22Rv1 (cell line): ENCODE results near the gene SEPHS1.

Experiments
- ZFX ChIP-seq: fragments of 450-650 bp; IDR thresholded peaks from 2 replicates; pipeline ENCODE4 v1.6.1; 2017; ENCODE audit warnings: antibody characterized with exemption, borderline replicate concordance
- TF ChIP-seq, protein P1 (sequence below): fragments of 450-650 bp; IDR thresholded peaks from 2 replicates; pipeline ENCODE4 v1.5.1; 2017; ENCODE audit warnings: mild to moderate bottlenecking

DNA sequence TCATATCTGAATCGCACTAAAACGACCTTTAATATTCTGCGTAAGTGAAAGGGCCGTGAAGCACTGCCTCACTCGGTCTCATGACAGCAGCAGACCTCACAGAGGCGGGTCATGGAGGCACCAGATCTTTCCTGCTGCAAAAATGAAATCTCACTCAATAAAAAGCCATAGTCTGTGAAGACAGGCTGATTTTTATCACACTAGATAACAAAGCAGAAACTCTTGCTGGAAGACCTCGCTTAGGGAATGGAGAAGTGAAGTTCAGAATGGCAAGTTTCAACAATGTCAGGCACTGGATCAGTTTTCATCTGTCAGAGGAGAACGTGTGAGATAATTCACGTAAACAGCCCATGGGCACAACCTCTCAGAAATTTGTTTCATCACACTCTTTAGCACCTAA, 8.0 kb downstream of the SEPHS1 start:
- TF ChIP-seq, protein P1, sequence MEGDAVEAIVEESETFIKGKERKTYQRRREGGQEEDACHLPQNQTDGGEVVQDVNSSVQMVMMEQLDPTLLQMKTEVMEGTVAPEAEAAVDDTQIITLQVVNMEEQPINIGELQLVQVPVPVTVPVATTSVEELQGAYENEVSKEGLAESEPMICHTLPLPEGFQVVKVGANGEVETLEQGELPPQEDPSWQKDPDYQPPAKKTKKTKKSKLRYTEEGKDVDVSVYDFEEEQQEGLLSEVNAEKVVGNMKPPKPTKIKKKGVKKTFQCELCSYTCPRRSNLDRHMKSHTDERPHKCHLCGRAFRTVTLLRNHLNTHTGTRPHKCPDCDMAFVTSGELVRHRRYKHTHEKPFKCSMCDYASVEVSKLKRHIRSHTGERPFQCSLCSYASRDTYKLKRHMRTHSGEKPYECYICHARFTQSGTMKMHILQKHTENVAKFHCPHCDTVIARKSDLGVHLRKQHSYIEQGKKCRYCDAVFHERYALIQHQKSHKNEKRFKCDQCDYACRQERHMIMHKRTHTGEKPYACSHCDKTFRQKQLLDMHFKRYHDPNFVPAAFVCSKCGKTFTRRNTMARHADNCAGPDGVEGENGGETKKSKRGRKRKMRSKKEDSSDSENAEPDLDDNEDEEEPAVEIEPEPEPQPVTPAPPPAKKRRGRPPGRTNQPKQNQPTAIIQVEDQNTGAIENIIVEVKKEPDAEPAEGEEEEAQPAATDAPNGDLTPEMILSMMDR = no peak
- TF ChIP-seq ZFX = no peak
